PC-3 (cell line): ENCODE data around the gene GCHFR. TPM values are rescaled to one million over a fixed set of nuclear protein-coding genes. Genes with fewer than 3 reads are reported as not detected.

Source experiments
- ATAC-seq: fragments of 200-7000 bp; cut with Tn5 transposase; 2 replicates; pipeline ENCODE4 v1.9.1; 2020; ENCODE audit warnings: mild to moderate bottlenecking, moderate library complexity
- BruUV-seq: library from RNA; stranded (reverse); fragments of 400-500 nt; replicated peaks from 2 replicates; lab custom pipeline; 2021; lab: Mats Ljungman, UMichigan
- CTCF ChIA-PET: fragments of 300-600 bp; sonication (Branson Sonifier 250); formaldehyde crosslinking; loops from one replicate; lab custom pipeline; 2022; ENCODE audit warnings: antibody characterized with exemption; lab: Charles Lee
- POLR2A ChIA-PET: fragments of 300-600 bp; sonication (Branson Sonifier 250); formaldehyde crosslinking; loops from one replicate; lab custom pipeline; 2022; ENCODE audit warnings: antibody characterized with exemption; ENCODE audit not compliant: unreplicated experiment; lab: Charles Lee
- DNase-seq: peaks from one replicate; pipeline ENCODE4 v3.0.0-alpha.2; 2015
- H2AFZ ChIP-seq: fragments of 300-600 bp; sonication (generic); 2 replicates; pipeline ENCODE4 v1.6.0; 2016; ENCODE audit warnings: antibody characterized with exemption, low read length
- H3F3A ChIP-seq: fragments of 300-600 bp; sonication (generic); one replicate; pipeline ENCODE4 v1.6.0; 2017; ENCODE audit warnings: antibody characterized with exemption, low read length, control low read depth, mild to moderate bottlenecking; ENCODE audit not compliant: unreplicated experiment
- H3K27ac ChIP-seq: fragments of 300-600 bp; sonication (generic); 2 replicates; pipeline ENCODE4 v1.5.1; 2016; ENCODE audit warnings: mild to moderate bottlenecking, low read length
- H3K27me3 ChIP-seq: fragments of 300-600 bp; sonication (generic); 2 replicates; pipeline ENCODE4 v1.6.1; 2016; ENCODE audit warnings: low read length, mixed read lengths
- H3K36me3 ChIP-seq: fragments of 300-600 bp; sonication (generic); 2 replicates; pipeline ENCODE4 v1.6.1; 2016; ENCODE audit warnings: low read depth, mixed run types, low read length, mixed read lengths
- H3K4me1 ChIP-seq: fragments of 300-600 bp; sonication (generic); 2 replicates; pipeline ENCODE4 v1.5.1; 2016; ENCODE audit warnings: low read length; ENCODE audit not compliant: insufficient read depth
- H3K4me2 ChIP-seq: fragments of 300-600 bp; sonication (generic); 2 replicates; pipeline ENCODE4 v1.6.0; 2016; ENCODE audit warnings: low read length
- H3K4me3 ChIP-seq: fragments of 300-600 bp; sonication (generic); 2 replicates; pipeline ENCODE4 v1.5.1; 2016; ENCODE audit warnings: mild to moderate bottlenecking, low read length, mixed read lengths
- H3K79me2 ChIP-seq: fragments of 300-600 bp; sonication (generic); 2 replicates; pipeline ENCODE4 v1.6.1; 2017; ENCODE audit warnings: low read length, mixed read lengths
- H3K9ac ChIP-seq: fragments of 300-600 bp; sonication (generic); 2 replicates; pipeline ENCODE4 v1.6.0; 2016; ENCODE audit warnings: mild to moderate bottlenecking, low read length
- H3K9me2 ChIP-seq: fragments of 300-600 bp; sonication (generic); replicated peaks from 2 replicates; pipeline ENCODE4 v1.6.1; 2016; ENCODE audit warnings: mixed run types, low read length, mixed read lengths
- H3K9me3 ChIP-seq: fragments of 300-600 bp; sonication (generic); 2 replicates; pipeline ENCODE4 v1.6.1; 2016; ENCODE audit warnings: low read length, mixed read lengths
- H4K20me1 ChIP-seq: fragments of 300-600 bp; sonication (generic); 2 replicates; pipeline ENCODE4 v1.6.1; 2016; ENCODE audit warnings: low read length, mixed read lengths
- EZH2 ChIP-seq: fragments of 300-600 bp; sonication (generic); IDR thresholded peaks from one replicate; pipeline ENCODE4 v1.6.1; 2017; ENCODE audit warnings: antibody characterized with exemption, mild to moderate bottlenecking, low read length; ENCODE audit not compliant: unreplicated experiment
- EZH2phosphoT487 ChIP-seq: fragments of 300-600 bp; sonication (generic); IDR thresholded peaks from 2 replicates; pipeline ENCODE4 v1.6.1; 2018; ENCODE audit warnings: mild to moderate bottlenecking, antibody characterized with exemption, low read length, borderline replicate concordance
- intact Hi-C: fragments of 100-400 bp; cut with micrococcal nuclease; formaldehyde crosslinking; loops from 2 replicates; pipeline ENCODE4 v1.9.0; 2023
- total RNA-seq: library from RNA; depleted of rRNA; stranded (reverse); fragments of >200 nt; gene quantifications from 2 replicates; pipeline ENCODE4 v1.2.3, GENCODE V29; 2014
- TF ChIP-seq, protein P1 (sequence below): fragments of 300-600 bp; sonication (generic); conservative IDR thresholded peaks from 2 replicates; pipeline ENCODE4 v1.5.1; 2017; ENCODE audit warnings: antibody characterized with exemption, low read depth, mild to moderate bottlenecking, low read length

Gene GCHFR
- total RNA-seq, 1 experiment from 2014 or later = 58.9 TPM

DNA sequence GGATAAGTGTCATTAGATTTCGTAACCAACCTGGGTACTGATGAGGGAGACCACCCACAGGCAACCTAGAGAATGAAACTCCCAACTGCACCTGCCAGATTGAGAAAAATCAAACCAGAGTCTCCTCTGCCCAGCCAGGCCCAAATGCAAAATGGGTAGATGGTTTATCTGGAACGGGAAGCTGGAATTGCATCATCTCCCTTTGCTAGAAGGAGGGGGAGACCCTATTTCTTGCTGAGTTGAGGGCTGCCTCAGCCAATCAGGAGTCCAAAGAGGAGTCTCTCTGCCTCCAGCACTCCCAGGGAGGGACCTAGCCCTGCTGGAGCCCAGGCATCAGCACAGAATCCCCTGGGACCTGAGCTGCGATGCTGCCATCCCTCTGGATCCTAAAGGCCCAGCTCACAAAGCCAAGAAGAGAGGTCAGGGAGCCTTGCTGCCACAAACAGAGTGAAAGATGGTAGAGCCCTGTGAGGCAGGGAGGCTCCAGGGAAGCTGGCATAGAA lies 16.9 kb upstream of the GCHFR start:
- Histone ChIP-seq H3K79me2 (peaks cover 26% of the 10 kb centered on the region), H3F3A (peaks cover 3% of the 10 kb centered on the region), H3K9me3 (no peaks in the 10 kb centered on the region), H3K36me3 (peaks cover 41% of the 10 kb centered on the region; the same call in 1 of the 2 replicates), H3K9ac (no peak overlapping the region), H3K4me2 (no peak overlapping the region), H3K9me2 (no peaks in the 10 kb centered on the region), H2AFZ (no peak overlapping the region), H3K27ac (no peak overlapping the region), H3K4me3 (no peak overlapping the region), H3K4me1 (peaks cover 5% of the 10 kb centered on the region), H4K20me1 (no peaks in the 10 kb centered on the region), H3K27me3 (no peaks in the 10 kb centered on the region)
- TF ChIP-seq EZH2phosphoT487 (no peak), EZH2 (no peak)
- TF ChIP-seq, protein P1, sequence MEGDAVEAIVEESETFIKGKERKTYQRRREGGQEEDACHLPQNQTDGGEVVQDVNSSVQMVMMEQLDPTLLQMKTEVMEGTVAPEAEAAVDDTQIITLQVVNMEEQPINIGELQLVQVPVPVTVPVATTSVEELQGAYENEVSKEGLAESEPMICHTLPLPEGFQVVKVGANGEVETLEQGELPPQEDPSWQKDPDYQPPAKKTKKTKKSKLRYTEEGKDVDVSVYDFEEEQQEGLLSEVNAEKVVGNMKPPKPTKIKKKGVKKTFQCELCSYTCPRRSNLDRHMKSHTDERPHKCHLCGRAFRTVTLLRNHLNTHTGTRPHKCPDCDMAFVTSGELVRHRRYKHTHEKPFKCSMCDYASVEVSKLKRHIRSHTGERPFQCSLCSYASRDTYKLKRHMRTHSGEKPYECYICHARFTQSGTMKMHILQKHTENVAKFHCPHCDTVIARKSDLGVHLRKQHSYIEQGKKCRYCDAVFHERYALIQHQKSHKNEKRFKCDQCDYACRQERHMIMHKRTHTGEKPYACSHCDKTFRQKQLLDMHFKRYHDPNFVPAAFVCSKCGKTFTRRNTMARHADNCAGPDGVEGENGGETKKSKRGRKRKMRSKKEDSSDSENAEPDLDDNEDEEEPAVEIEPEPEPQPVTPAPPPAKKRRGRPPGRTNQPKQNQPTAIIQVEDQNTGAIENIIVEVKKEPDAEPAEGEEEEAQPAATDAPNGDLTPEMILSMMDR = no peak
- no TSS peak for BruUV-seq
- DNase-seq (no peak), ATAC-seq (no peak)
- POLR2A ChIA-PET = no interaction called here
- intact Hi-C loops = loop anchor here (1.0 to 2.0 kb wide), 3 partner anchors 35 to 148 kb away; partner anchors contain the start of gene VPS18
- CTCF ChIA-PET = interaction anchor here (0.5 to 2.2 kb wide), 14 partner anchors 16 to 272 kb away, joined by 3 to 22 read pairs (median 6); partner anchors contain the start of genes C15orf62 and VPS18

DNA sequence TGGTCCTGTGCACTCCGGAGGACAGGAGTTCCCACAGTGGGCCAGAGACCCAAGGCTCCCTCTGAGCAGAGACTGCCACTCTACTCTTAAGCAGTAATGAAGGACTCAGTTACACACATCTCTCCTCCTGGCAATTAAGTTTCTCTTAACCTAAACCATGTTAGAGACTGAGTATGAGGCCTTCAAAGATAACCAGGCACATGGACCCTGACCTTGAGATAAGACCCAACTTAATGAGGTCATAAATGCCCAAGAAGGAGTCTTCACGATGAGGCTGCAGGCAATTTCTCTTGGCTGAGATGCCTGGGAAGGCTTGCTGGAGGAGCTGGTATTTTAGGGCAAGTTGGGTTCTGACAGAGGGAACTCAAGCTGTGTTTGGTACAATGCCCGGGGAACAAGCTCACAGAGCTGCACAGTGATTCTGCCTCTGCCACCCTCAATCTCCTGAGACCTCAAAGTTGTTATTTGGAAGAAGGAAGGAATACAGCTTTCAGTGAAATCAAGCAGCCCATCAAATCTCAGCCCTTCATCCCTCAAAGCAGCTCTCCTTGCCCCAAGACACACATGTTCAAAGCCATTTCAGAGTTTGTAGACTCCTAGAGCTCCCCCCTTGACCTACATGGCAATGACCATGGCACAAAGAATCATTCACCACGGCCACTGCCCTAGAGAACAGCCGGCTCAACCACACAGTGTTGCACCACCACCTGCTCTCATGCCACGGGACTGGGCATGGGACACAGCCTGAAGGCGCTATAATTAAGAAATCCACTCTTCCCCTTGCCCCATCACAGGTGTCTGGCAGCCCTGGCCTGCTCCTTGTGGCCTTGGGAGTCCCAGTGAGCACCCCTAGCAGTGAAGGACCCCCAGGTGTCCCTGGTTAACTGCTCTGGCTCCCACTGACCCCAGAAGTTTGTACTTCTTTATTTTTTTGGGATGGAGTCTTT lies 15.9 kb upstream of the GCHFR start:
- Histone ChIP-seq H3K4me1 (peaks cover 5% of the 10 kb centered on the region), H3K27ac (no peak overlapping the region), H3K9me3 (no peaks in the 10 kb centered on the region), H3K4me3 (no peak overlapping the region), H3K9me2 (no peaks in the 10 kb centered on the region), H3K9ac (no peak overlapping the region), H4K20me1 (no peaks in the 10 kb centered on the region), H3F3A (peaks cover 3% of the 10 kb centered on the region), H3K36me3 (peaks cover 33% of the 10 kb centered on the region; the same call in 1 of the 2 replicates), H3K27me3 (no peaks in the 10 kb centered on the region), H3K4me2 (no peak overlapping the region), H3K79me2 (peaks cover 36% of the 10 kb centered on the region), H2AFZ (no peak overlapping the region)
- DNase-seq (no peak), ATAC-seq (no peak)
- ChIA-PET CTCF (interaction anchor here (1.7 to 2.2 kb wide), 2 partner anchors 21 to 29 kb away, joined by 9 to 14 read pairs; partner anchors contain the start of gene C15orf62), POLR2A (no interaction called here)
- intact Hi-C loops = loop anchor here (2.0 kb wide), 1 partner anchor 147 kb away; the partner anchor contains the start of gene VPS18
- BruUV-seq = no TSS peak
- TF ChIP-seq, protein P1 = no peak
- TF ChIP-seq EZH2 (no peak), EZH2phosphoT487 (no peak)
